NK-92 treated with Interleukin-12 subunit alpha and Interleukin-12 subunit beta, amount 100 ng/mL, for 24 hours (cell line): ENCODE results near the gene PAWR.
"Not testable (repeated sequence)": the region's sequence is repeated elsewhere in the genome, so short reads cannot be mapped to it uniquely, and the experiment has no call there.

Experiments used
- DNase-seq: peaks from one replicate; lab custom pipeline; 2025; lab: John Stamatoyannopoulos, UW

The PAWR gene

DNA sequence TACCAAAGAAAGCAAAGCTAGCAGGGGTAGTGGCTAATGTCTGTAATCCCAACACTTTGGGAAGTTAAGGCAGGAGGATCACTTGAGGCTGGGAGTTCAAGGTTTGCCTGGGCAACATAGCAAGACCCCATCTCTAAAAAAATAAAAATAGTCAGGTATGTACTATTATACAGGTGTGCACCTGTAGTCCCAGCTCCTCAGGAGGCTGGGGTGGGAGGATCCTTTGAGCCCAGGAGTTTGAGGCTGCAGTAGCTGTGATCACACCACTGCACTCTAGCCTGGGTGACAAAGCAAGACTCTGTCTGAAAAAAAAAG, 142.2 kb downstream of the PAWR start:
- DNase-seq, result no peak

DNA sequence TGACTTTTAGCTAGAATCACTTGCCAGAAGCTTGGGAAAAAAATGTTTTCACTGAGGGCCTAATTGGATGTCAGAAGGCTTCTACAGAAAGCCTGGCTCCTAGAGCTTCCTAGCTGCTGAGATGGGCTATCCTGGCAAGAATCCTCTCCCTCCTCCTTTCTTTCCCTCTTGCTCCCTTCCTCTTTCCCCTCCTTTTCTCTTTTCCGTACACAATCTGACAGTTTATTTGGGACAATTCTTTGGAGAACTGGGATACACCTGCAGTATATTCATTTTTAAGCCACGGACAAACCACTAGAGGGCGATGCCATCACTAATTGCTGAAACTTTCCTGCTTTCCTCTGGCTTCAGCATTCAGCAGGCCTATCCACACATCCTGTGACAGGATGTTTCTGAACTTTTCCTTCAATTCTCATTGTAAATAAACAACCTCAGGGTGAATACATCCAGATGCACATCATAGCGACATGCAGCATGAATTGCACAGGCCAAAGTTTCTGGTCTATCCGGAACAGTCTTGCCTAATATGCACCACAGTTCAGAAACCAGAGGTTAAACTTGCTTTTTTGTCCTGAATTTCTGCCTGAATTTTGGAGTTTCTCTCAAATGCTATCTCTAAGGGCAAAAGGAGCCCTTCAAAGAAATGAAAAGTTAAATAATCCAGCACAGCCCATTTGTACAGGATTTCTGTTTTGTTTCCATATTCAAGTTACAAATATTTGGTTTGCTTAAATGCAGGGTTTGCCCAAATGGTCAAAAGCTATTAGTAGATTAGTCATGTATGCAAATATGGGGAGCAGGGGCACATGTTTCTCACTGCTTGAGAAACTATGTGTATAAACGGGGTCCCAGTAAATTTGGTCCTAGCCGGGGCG, 142.8 kb downstream of the PAWR start:
- DNase-seq, result no peak

GRCh38 chr12:79547044-79547734, 143.6 kb downstream of the PAWR start:
- DNase-seq, result no peak

- no peak for DNase-seq
Observed at GRCh38 chr12:79546466-79547043, 144.2 kb downstream of the PAWR start.

GRCh38 chr12:79544439-79544838, 146.3 kb downstream of the PAWR start:
- DNase-seq, result not testable (repeated sequence)

GRCh38 chr12:79537675-79538074, 153.1 kb downstream of the PAWR start:
- no peak for DNase-seq

DNA sequence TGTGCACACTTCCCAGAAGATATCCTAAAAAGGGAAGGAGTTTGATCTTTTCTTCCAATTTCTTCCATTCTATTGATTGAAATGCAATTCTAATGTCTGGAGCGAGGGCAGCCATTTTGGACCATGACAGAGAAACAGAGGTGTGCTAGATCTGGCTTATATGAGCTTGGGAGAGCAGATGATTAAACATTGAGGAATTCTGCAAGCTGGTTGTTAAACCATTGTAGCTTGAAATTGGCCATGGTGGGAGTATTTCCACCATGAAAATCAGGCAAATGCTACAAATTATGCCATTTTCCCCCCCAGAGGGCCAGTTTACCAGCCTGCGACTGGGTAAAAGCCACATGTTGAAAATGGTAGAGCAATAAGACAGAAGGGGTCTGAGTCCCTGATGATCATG, 155.0 kb downstream of the PAWR start:
- DNase-seq, result no peak
